HG03108 (cell line): ENCODE measurements around the gene DIRAS2.

Experiments
- ATAC-seq: cut with Tn5 transposase; IDR thresholded peaks from one replicate; pipeline ENCODE4 v1.9.1; 2021; ENCODE audit warnings: moderate library complexity; ENCODE audit not compliant: unreplicated experiment

Gene DIRAS2

DNA sequence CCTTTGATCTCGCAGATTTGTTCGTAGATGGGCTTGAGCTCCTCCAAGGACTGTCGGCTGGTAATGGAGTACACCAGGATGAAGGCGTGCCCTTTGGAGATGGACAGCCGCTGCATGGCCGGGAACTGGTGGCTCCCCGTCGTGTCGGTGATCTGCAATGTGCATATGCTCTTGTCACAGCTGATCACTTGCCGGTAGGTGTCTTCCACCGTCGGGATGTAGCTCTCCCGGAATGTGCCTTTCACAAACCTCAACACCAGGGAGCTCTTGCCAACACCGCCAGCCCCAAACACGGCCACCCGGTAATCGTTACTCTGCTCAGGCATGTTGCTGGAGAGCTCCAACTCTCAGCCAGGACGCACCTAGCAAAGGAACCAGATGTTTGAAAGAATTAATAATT, 29.1 kb downstream of the DIRAS2 start:
- no peak for ATAC-seq

GRCh38 chr9:90612957-90613356, 29.7 kb downstream of the DIRAS2 start:
- ATAC-seq, result no peak

DNA sequence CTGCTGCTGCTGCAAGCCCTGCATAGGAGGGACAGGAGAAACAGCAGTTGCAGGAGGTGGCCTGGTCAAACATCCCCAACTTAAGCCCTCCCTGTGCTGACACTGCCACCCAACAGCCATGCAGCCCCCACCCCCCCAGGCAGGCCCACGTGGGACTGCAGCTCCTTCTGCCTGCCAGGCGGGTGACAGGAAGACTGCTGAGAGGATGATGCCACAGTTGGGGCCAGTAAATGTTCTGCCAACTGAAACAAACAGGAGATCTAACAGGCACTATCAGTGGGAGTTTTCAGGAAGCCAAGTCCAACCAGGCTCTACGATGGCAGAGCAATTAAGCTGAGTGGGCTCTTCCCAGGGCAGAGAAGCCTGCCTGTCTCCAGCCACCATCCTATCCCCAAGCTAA, 31.1 kb downstream of the DIRAS2 start:
- ATAC-seq, result no peak

- ATAC-seq, result no peak
Observed at GRCh38 chr9:90611121-90611520, 31.5 kb downstream of the DIRAS2 start.

- no peak for ATAC-seq
Observed at GRCh38 chr9:90607701-90608516, 34.7 kb downstream of the DIRAS2 start.

DNA sequence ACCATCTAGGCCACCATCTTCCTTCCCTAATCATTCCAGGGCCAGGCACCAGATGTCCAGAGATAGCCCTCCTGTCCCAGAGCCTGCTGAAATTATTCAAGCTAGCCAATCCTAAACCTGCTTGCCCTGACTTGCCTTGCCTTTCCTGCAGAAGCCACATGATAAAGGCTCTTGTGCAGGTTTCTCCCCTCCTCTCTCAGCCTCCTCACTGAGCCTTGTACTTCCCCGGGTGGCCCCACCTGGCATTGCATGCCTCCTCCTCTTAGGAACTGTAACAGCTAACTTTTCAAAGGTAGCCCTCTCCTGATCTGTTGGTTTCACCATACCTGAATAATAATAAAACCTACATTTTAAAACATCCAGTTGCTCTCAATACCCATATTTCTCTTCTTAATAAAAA, 42.6 kb downstream of the DIRAS2 start:
- no peak for ATAC-seq

DNA sequence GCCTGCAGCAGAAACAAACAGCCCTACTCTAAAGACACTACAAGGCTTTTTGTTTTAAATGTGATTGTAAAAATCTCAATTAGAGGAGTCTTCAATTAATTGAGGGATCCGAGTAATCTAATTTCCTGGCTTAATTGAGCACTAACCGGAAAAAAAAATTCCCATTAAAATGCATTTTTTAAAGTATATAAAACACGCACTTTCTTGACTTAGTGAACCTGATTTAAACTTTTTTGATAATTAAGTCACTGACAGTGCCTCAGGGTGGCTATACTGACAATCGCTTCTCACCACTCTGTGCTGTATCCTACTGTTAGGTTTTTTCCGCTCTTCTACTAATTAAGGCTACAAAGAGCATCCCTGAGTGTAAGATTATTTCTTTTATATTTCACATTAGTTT, 44.4 kb downstream of the DIRAS2 start:
- ATAC-seq, result no peak

DNA sequence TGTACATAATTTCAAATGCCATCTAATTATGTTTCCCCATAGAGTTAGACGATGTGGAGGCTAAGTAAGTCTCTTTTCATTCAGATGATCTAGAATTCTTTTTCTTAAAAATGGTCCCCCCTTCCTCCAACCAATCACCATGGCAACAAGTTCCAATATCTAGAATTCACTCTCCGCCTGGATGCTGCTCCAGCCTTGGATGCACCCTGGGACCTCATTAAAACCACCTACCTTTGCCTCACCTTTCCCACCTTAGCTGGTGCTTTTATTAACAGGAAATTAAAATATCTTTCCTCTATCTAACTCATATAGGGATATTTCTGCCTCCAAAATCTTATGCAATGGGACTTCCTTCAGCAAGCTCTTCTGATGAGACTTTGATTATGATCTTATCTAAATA, 49.0 kb downstream of the DIRAS2 start:
- no peak for ATAC-seq

- ATAC-seq, result no peak
Observed at GRCh38 chr9:90580576-90580975, 62.0 kb downstream of the DIRAS2 start.

DNA sequence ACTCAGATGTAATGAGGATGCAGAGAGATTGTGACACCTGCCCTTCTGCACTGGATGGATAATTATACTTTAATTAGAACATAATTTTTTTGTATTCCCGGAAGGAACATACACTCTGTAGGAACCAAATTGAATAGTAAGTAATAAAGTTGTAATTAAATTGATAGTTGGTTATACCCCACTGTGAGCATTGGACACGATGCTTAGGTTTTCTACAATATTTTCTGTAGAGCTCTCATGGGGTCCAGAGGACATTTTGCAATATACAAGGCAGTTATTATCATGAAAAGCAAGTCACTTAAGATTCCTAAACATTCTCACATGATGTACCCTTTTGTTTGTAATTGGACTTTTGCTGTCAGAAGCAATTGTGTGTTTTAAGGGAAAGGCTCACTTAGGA, 63.4 kb downstream of the DIRAS2 start:
- no peak for ATAC-seq

DNA sequence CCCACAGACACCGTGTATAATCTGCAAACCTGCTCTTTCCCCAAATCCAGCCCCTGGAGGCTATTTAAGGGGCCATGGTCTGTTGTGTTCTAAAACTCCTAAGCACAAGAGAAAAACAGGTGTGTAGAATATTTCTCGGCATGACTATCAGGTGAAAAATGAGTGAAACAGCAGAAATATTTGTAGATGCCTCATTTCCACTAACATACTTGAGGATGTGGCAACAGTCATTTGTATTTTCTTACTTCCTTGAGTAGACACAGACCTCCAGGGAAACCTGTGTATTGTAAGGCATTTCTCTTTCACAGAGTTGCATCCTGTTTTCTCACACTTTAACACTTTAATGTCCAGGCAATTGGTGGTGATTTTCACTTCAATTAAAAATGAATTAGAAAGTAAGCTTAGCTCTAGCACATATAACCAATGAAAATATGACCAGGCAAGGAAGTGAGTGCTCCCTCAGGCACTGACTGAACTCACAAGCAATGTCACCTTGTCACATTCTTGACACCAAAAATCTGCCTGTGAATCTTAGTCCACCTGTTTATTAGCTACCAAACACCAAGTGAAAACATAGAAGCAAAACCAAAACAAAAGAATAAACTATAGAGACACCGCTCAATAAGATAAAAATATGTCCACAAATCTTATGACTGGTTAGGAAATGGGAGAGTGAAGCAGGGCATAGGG, 64.4 kb downstream of the DIRAS2 start:
- no peak for ATAC-seq

- no peak for ATAC-seq
Observed at GRCh38 chr9:90569511-90569910, 73.1 kb downstream of the DIRAS2 start.

DNA sequence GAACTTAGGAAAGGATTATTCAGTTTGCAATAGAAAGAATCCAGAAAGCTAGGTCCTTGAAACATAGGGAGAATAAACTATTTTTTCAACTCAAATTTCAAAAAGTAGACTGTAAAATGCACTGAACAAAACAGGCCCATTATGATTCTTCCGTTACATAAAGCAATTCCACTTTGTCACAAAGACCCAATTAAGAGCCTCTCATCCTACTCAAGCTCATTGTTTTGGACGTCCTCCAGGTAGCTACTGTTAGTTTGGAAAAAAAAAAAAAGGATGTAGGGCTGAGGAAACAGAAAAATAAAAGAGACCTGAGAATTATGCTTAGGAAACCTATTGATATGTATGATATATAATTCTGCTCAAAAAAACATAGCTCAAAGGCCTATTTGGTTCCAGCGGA, 74.0 kb downstream of the DIRAS2 start:
- no peak for ATAC-seq

DNA sequence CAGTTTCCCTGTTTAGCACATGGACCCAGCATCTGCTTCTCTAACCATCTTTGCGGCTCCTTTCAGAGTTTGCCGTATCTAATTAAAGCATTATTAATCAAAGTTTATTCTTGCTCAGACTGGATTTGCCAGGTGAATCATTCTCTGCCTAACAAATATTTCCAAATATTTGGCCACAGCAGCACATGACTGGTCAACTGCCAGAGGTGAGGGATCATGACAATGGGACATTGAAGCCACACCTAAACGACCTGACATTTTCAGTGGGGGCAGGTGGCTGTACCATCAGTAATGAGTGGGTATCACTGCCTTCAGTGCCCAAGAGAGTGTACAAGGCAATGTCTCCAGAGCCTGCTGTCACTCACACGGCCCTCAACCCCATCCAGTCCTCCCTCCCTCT, 80.4 kb downstream of the DIRAS2 start:
- ATAC-seq, result no peak
